ENCODE data around the gene RARS2. TPM values are rescaled to one million over a fixed set of nuclear protein-coding genes. Genes with fewer than 3 reads are reported as not detected.

Gene RARS2
- polyA plus RNA-seq, 4 donors: 23.0 to 102 (median 25.9) TPM

DNA sequence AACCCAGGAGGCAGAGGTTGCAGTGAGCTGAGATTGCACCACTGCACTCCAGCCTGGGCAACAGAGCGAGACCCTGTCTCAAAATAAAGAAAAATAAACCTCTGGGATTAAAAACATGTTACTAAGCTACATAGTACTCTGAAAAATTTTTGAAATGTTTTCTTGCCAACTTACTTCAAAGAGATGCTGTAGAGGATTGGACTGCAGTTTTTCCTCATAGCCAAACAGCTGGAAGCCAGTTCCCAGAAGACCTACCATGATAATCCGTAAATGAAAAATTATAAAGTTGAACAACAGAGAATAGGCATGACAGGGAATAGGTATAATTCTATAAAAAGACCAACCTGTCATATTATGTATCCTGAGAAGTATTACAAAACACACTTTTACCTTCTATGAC is 48.0 kb downstream of the RARS2 start:
- peaks cover 0 to 10% of the 10 kb centered on the region in 2 donors for H3K9me3 ChIP-seq (ENCODE audit: control insufficient read depth in 2 of 2, insufficient read depth in 1 of 2, low read depth in 1 of 2, low read length in 1 of 2)
- H3K4me3 ChIP-seq (ENCODE audit: low read depth in 1 of 3, low read length in 3 of 3): no peak overlapping the region
- no peak for FAIRE-seq
- 88 to 99% (median 98%) methylated on average over 2 of the region's 2 CpGs for WGBS, 3 donors
- H3K27ac ChIP-seq (ENCODE audit: low read depth in 1 of 3, low read length in 2 of 3): no peak overlapping the region
- no peak for DNase-seq
- no peaks in the 10 kb centered on the region for H3K27me3 ChIP-seq (ENCODE audit: control insufficient read depth in 3 of 3, insufficient read depth in 3 of 3, low read length in 3 of 3)
- H3K4me1 ChIP-seq (ENCODE audit: control insufficient read depth in 3 of 3, insufficient read depth in 2 of 3, low read depth in 1 of 3, low read length in 2 of 3): peaks cover 0 to 3% (median 2%) of the 10 kb centered on the region in 3 donors
- peaks cover 6 to 23% (median 18%) of the 10 kb centered on the region in 3 donors for H3K36me3 ChIP-seq (ENCODE audit: control insufficient read depth in 3 of 3, insufficient read depth in 2 of 3, low read depth in 1 of 3, low read length in 3 of 3)

DNA sequence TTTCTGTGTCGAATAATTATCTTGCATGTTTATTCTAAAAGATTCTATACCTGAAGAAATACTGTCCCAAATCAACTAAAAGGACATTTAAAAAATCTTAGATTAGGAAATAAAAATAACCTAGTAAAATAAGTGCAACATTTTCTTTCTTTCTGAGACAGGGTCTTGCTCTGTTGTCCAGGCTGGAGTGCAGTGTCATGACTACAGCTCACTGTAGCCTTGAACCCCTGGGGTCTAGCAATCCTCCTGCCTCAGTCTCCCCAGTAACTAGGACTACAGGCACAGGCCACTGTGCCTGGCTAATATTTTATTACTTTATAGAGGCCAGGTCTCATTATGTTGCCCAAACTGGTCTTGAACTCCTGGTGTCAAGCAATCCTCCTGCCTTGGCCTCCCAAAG is 48.7 kb downstream of the RARS2 start:
- Histone ChIP-seq H3K4me1 (ENCODE audit: control insufficient read depth in 3 of 3, insufficient read depth in 2 of 3, low read depth in 1 of 3, low read length in 2 of 3) (peaks cover 0 to 3% (median 2%) of the 10 kb centered on the region in 3 donors), H3K27me3 (ENCODE audit: control insufficient read depth in 3 of 3, insufficient read depth in 3 of 3, low read length in 3 of 3) (no peaks in the 10 kb centered on the region), H3K27ac (ENCODE audit: low read depth in 1 of 3, low read length in 2 of 3) (no peak overlapping the region), H3K36me3 (ENCODE audit: control insufficient read depth in 3 of 3, insufficient read depth in 2 of 3, low read depth in 1 of 3, low read length in 3 of 3) (peaks cover 3 to 27% (median 18%) of the 10 kb centered on the region in 3 donors), H3K4me3 (ENCODE audit: low read depth in 1 of 3, low read length in 3 of 3) (no peak overlapping the region), H3K9me3 (ENCODE audit: control insufficient read depth in 2 of 2, insufficient read depth in 1 of 2, low read depth in 1 of 2, low read length in 1 of 2) (peaks cover 0 to 10% of the 10 kb centered on the region in 2 donors)
- no peak for DNase-seq
- FAIRE-seq: no peak
- 97 to 100% (median 98%) methylated on average over 1 of the region's 1 CpG for WGBS, 3 donors

DNA sequence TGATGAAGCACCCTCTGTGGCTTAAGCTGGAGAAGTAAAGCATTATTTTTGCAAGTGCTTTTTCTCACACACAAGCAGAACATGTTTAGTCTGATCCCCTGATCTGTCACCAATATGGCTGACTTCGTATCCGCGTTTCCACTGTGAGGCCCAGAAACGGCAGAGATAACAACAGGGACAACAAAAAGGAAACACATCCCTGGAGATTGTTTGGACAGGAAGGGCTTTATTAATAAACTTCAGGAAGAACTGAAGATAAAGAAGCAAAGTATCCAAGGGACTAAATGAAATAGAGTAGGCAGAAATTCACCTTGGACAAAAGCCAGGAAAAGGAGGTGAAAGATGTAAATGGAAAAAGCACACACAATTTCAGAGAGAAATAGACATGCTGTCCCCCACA is 49.2 kb downstream of the RARS2 start:
- Histone ChIP-seq H3K27ac (ENCODE audit: low read depth in 1 of 3, low read length in 2 of 3) (no peak overlapping the region), H3K9me3 (ENCODE audit: control insufficient read depth in 2 of 2, insufficient read depth in 1 of 2, low read depth in 1 of 2, low read length in 1 of 2) (peaks cover 0 to 10% of the 10 kb centered on the region in 2 donors), H3K27me3 (ENCODE audit: control insufficient read depth in 3 of 3, insufficient read depth in 3 of 3, low read length in 3 of 3) (no peaks in the 10 kb centered on the region), H3K4me1 (ENCODE audit: control insufficient read depth in 3 of 3, insufficient read depth in 2 of 3, low read depth in 1 of 3, low read length in 2 of 3) (peaks cover 0 to 3% (median 2%) of the 10 kb centered on the region in 3 donors), H3K4me3 (ENCODE audit: low read depth in 1 of 3, low read length in 3 of 3) (no peak overlapping the region), H3K36me3 (ENCODE audit: control insufficient read depth in 3 of 3, insufficient read depth in 2 of 3, low read depth in 1 of 3, low read length in 3 of 3) (peaks cover 2 to 27% (median 18%) of the 10 kb centered on the region in 3 donors)
- FAIRE-seq: no peak
- WGBS, 3 donors: 79 to 89% (median 85%) methylated on average over 4 of the region's 4 CpGs
- no peak for DNase-seq

DNA sequence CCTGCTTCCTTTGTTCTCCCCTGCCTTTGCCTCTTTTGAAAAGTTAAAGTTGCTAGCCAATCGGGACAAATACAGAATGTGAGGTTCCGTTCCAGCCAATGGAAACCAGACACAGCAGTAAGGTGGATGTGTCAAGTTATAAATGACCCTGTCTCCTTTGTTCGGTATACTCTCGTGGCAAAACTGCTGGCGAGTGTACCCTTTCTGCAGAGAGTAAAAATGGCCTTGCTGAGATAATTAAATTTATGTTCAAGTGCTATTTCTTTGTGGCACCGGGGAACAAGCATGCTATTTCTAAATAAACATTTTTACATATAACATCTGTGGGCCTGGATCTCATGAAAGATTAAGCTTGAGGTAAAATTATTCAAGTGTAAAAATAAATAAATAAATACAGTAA is 50.2 kb downstream of the RARS2 start:
- Histone ChIP-seq H3K4me3 (ENCODE audit: low read depth in 1 of 3, low read length in 3 of 3) (no peak overlapping the region), H3K27me3 (ENCODE audit: control insufficient read depth in 3 of 3, insufficient read depth in 3 of 3, low read length in 3 of 3) (no peaks in the 10 kb centered on the region), H3K36me3 (ENCODE audit: control insufficient read depth in 3 of 3, insufficient read depth in 2 of 3, low read depth in 1 of 3, low read length in 3 of 3) (peaks cover 2 to 24% (median 12%) of the 10 kb centered on the region in 3 donors), H3K9me3 (ENCODE audit: control insufficient read depth in 2 of 2, insufficient read depth in 1 of 2, low read depth in 1 of 2, low read length in 1 of 2) (peaks cover 0 to 10% of the 10 kb centered on the region in 2 donors), H3K27ac (ENCODE audit: low read depth in 1 of 3, low read length in 2 of 3) (no peak overlapping the region), H3K4me1 (ENCODE audit: control insufficient read depth in 3 of 3, insufficient read depth in 2 of 3, low read depth in 1 of 3, low read length in 2 of 3) (peaks cover 0 to 6% (median 2%) of the 10 kb centered on the region in 3 donors)
- FAIRE-seq (no peak), DNase-seq (no peak)
- WGBS, 3 donors: 94 to 98% (median 97%) methylated on average over 6 of the region's 6 CpGs

DNA sequence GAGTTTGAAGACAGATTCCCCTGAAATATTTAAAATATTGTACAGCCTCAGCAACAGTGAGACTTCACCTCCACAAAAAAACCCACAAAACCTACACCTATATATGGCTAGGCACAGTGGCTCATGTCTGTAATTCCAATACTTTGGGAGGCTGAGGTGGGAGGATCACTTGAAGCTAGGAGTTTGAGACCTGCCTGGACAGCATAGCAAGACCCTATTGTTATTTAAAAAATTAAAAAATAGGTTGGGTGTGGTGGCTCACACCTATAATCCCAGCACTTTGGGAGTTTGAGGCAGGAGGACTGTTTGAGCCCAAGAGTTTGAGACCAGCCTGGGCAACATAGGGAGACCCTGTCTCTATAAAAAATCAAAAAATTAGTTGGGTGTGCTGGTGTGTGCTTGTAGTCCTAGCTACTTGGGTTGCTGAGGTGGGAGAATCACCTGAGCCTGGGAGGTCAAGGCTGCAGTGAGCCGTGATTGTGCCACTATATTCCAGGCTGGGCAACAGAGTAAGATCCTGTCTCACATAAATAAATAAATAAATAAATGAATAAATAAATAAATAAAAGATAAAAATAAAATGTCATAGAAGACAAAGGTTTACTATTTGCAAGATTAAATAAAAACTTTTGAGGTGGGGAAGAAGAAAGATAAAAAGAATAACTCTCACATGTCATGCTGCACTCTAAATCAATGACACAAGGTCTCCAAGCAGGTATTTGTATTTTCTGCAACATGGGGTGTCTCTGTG is 51.1 kb downstream of the RARS2 start:
- Histone ChIP-seq H3K27me3 (ENCODE audit: control insufficient read depth in 3 of 3, insufficient read depth in 3 of 3, low read length in 3 of 3) (no peaks in the 10 kb centered on the region), H3K4me3 (ENCODE audit: low read depth in 1 of 3, low read length in 3 of 3) (no peak overlapping the region), H3K27ac (ENCODE audit: low read depth in 1 of 3, low read length in 2 of 3) (no peak overlapping the region), H3K36me3 (ENCODE audit: control insufficient read depth in 3 of 3, insufficient read depth in 2 of 3, low read depth in 1 of 3, low read length in 3 of 3) (peaks cover 2 to 25% (median 13%) of the 10 kb centered on the region in 3 donors), H3K4me1 (ENCODE audit: control insufficient read depth in 3 of 3, insufficient read depth in 2 of 3, low read depth in 1 of 3, low read length in 2 of 3) (peaks cover 0 to 8% (median 2%) of the 10 kb centered on the region in 3 donors), H3K9me3 (ENCODE audit: control insufficient read depth in 2 of 2, insufficient read depth in 1 of 2, low read depth in 1 of 2, low read length in 1 of 2) (peaks cover 0 to 10% of the 10 kb centered on the region in 2 donors)
- no peak for FAIRE-seq
- no peak for DNase-seq
- 100% methylated on average over 1 of the region's 1 CpG for WGBS, 3 donors

DNA sequence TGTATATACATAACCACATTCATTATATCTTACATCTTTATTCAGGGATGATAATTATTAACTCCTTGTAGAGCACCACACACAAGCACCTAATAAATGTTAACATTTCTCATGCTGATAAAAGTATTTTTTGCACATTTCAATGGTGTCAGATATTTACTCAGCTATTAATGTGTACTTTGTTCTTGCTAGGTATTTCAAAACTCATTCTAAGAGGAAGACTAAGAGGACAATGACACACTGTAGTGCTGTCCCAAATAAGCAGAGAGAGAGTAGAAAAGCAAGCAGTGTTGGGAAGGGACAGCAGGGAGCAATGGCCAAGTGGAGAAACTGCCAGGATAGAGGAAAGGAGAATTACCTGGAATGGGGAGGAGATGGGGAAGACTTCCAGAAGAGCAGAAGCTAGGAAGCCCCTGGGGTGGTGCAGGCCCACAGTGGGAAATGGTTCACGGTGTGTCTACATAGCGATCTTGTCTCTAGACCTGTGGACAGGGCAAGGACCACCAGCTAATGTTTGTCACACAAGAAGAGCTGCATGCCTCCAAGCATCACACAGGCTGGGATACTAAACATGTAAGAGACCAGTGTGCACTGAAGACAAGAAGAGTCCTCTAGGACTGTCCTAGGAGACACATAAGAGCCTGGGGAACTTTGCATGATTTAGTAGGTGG is 55.3 kb downstream of the RARS2 start:
- no peak overlapping the region for H3K4me3 ChIP-seq (ENCODE audit: low read depth in 1 of 3, low read length in 3 of 3)
- no peaks in the 10 kb centered on the region for H3K27me3 ChIP-seq (ENCODE audit: control insufficient read depth in 3 of 3, insufficient read depth in 3 of 3, low read length in 3 of 3)
- FAIRE-seq (peak; percentile 68), DNase-seq (peak in 1 of 2 donors; percentile 35)
- H3K27ac ChIP-seq (ENCODE audit: low read depth in 1 of 3, low read length in 2 of 3): peak overlapping the region in 1 of 3 donors; percentile 29
- H3K9me3 ChIP-seq (ENCODE audit: control insufficient read depth in 2 of 2, insufficient read depth in 1 of 2, low read depth in 1 of 2, low read length in 1 of 2): peaks cover 0 to 3% of the 10 kb centered on the region in 2 donors
- peaks cover 0 to 8% (median 2%) of the 10 kb centered on the region in 3 donors for H3K4me1 ChIP-seq (ENCODE audit: control insufficient read depth in 3 of 3, insufficient read depth in 2 of 3, low read depth in 1 of 3, low read length in 2 of 3)
- H3K36me3 ChIP-seq (ENCODE audit: control insufficient read depth in 3 of 3, insufficient read depth in 2 of 3, low read depth in 1 of 3, low read length in 3 of 3): peaks cover 3 to 17% (median 16%) of the 10 kb centered on the region in 3 donors
- WGBS, 3 donors: 96 to 97% (median 96%) methylated on average over 2 of the region's 2 CpGs

DNA sequence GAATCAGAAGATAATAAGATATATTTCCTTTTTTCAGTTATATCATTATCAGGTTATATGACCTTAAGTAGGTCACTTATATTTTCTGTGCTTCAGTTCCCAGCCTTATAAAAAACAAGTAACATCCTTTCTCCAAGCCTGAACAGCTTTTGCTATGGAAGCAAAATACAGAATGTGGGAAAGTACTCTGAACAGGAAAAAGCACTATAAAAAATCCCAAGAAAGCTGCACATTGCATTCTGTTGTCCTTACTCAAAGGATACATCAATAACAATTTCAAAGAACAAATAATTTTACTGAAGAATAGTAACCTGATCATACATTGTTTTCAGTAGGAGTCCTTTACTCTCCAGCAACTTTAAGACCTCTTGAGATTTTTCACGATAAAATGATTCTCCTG is 60.6 kb downstream of the RARS2 start:
- Histone ChIP-seq H3K4me1 (ENCODE audit: control insufficient read depth in 3 of 3, insufficient read depth in 2 of 3, low read depth in 1 of 3, low read length in 2 of 3) (no peaks in the 10 kb centered on the region), H3K9me3 (ENCODE audit: control insufficient read depth in 2 of 2, insufficient read depth in 1 of 2, low read depth in 1 of 2, low read length in 1 of 2) (no peaks in the 10 kb centered on the region), H3K4me3 (ENCODE audit: low read depth in 1 of 3, low read length in 3 of 3) (no peak overlapping the region), H3K36me3 (ENCODE audit: control insufficient read depth in 3 of 3, insufficient read depth in 2 of 3, low read depth in 1 of 3, low read length in 3 of 3) (peaks cover 7 to 19% (median 11%) of the 10 kb centered on the region in 3 donors), H3K27me3 (ENCODE audit: control insufficient read depth in 3 of 3, insufficient read depth in 3 of 3, low read length in 3 of 3) (no peaks in the 10 kb centered on the region), H3K27ac (ENCODE audit: low read depth in 1 of 3, low read length in 2 of 3) (no peak overlapping the region)
- DNase-seq (no peak), FAIRE-seq (no peak)
- 92 to 100% (median 95%) methylated on average over 1 of the region's 1 CpG for WGBS, 3 donors

DNA sequence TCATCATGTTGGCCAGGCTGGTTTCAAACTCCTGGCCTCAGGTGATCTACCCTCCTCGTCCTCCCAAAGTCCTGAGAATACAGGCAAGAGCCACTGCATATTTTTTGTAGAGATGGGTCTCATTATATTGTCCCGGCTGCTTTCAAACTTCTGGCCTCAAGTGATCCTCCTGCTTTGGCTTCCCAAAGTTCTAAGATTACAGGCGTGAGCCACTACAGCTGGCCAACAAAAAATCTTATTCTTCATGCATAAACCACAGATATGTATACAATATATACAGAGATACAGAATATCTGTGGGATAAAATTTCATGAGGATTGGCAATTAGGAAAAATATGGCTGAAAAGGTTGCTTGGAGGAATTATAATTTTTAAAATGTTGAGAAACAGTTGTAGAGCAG is 67.1 kb downstream of the RARS2 start:
- DNase-seq (no peak), FAIRE-seq (no peak)
- no peaks in the 10 kb centered on the region for H3K9me3 ChIP-seq (ENCODE audit: control insufficient read depth in 2 of 2, insufficient read depth in 1 of 2, low read depth in 1 of 2, low read length in 1 of 2)
- no peak overlapping the region for H3K27ac ChIP-seq (ENCODE audit: low read depth in 1 of 3, low read length in 2 of 3)
- H3K4me3 ChIP-seq (ENCODE audit: low read depth in 1 of 3, low read length in 3 of 3): no peak overlapping the region
- H3K27me3 ChIP-seq (ENCODE audit: control insufficient read depth in 3 of 3, insufficient read depth in 3 of 3, low read length in 3 of 3): no peaks in the 10 kb centered on the region
- H3K36me3 ChIP-seq (ENCODE audit: control insufficient read depth in 3 of 3, insufficient read depth in 2 of 3, low read depth in 1 of 3, low read length in 3 of 3): peaks cover 10 to 21% (median 10%) of the 10 kb centered on the region in 3 donors
- H3K4me1 ChIP-seq (ENCODE audit: control insufficient read depth in 3 of 3, insufficient read depth in 2 of 3, low read depth in 1 of 3, low read length in 2 of 3): no peaks in the 10 kb centered on the region
- WGBS, 3 donors: 76 to 93% (median 90%) methylated on average over 3 of the region's 3 CpGs
